ENCODE measurements around the gene PLOD3.

The PLOD3 gene

DNA sequence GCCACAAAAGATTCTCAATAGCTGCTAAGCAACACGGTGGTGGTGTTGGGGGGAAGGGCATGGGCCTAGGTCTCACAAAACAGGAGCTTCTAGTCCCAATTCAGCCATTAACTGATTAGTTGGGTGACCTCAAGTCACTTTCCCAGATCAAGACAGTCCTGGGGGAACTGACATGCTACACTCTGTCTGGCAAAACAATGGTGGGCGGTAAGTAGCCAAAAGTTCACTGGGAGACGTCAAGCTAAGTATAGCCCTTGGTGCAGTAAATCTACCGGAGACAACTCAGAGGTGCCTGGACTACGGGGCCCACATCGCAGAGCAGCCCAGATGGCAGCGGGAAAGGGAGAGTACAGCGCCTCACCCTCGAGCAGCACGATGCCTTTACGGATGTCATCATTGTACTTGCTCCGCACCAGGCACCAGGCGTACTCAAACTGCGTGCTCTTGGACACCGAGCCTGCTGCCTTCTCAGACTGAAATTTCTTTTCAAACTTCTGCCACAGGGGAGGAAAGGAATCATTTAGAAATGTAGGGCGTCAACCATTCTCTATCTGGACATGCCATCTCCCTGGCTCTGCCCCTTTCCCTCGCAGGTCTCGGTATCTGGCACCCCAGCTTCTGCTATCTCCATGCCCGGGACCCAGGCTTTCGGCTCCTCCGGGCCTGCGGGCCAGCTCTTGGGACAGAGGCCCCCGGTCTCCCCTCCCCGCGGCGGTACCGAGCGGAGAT, 26.4 kb upstream of the PLOD3 start:
- peaks cover 48% of the 10 kb centered on the region for H3K4me1 Mint-ChIP-seq
- no peaks in the 10 kb centered on the region for H3K27me3 Mint-ChIP-seq

DNA sequence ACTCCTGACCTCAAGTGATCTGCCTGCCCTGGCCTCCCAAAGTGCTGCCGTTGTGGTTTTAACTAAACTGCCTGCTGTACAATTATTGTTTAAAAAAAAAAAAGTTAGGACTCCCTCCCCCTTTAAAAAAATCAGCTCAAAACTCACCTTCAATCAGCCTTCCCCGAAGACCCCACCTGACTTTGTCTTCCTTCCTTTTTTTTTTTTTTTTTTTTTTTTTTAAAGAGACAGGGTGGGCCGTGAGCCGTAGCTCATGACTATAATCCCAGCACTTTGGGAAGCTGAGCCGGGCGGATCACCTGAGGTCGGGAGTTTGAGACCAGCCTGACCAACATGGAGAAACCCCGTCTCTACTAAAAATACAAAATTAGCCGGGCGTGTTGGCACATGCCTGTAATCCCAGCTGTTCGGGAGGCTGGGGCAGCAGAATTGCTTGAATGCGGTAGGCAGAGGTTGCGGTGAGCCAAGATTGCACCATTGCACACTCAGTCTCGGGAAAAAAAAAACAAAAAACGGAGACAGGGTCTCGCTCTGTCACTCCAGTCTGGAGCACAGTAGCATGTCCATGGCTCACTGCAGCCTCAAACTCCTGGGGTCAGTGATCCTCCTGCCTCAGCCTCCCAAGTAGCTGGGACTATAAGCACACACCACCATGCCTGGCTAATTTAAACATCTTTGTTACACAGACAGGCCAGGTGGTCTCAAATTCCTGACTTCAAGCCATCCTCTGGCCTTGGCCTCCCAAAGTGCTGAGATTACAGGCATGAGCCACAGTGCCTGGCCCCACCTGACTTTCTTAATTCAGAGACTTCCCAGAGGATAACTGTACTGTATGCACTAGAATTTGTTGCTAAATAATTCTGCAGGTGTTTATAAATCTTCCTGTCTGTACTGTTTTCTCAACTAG, 24.3 kb upstream of the PLOD3 start:
- CTCF ChIA-PET = interaction anchor here (3.5 to 4.3 kb wide), 2 partner anchors 41 to 98 kb away, joined by 20 to 21 read pairs; no protein-coding TSS in a partner anchor
- Mint-ChIP-seq H3K27ac (no peak overlapping the region), H3K36me3 (peaks cover 31% of the 10 kb centered on the region), H3K4me1 (peaks cover 39% of the 10 kb centered on the region), H3K27me3 (no peaks in the 10 kb centered on the region), H3K9me3 (no peaks in the 10 kb centered on the region), H3K4me3 (no peak overlapping the region)
- DNase-seq = no peak

More for the DNA sequence above, 26.4 kb upstream of the PLOD3 start:
- Mint-ChIP-seq H3K9me3 (no peaks in the 10 kb centered on the region), H3K4me3 (peak overlapping the region; percentile 92), H3K27ac (peak overlapping the region; percentile 97), H3K36me3 (peaks cover 39% of the 10 kb centered on the region)
- DNase-seq = peak; percentile 39
- CTCF ChIA-PET = interaction anchor here (0.6 to 4.3 kb wide), 16 partner anchors 8 to 121 kb away, joined by 3 to 33 read pairs (median 6); partner anchors contain the start of genes PLOD3 and ZNHIT1

DNA sequence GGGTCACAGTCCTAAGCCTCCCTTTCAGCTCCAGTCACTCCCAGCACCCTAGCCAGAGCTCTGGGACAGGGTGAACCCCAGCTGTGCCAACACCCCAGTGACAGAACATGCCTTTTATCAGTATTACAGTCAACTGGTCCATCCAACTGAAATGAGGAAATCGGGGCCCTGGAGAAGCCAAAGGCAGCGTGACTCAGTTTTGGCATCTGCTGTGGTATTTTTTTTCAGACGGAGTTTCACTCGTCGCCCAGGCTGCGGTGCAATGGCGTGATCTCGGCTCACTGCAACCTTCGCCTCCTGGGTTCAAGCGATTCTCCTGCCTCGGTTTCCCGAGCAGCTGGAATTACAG, 23.6 kb upstream of the PLOD3 start:
- H3K4me3 Mint-ChIP-seq = no peak overlapping the region
- H3K27me3 Mint-ChIP-seq = no peaks in the 10 kb centered on the region
- peaks cover 33% of the 10 kb centered on the region for H3K36me3 Mint-ChIP-seq
- CTCF ChIA-PET = interaction anchor here (0.5 kb wide), 1 partner anchor 40 kb away, joined by 3 read pairs; no protein-coding TSS in a partner anchor
- no peak for DNase-seq
- no peak overlapping the region for H3K27ac Mint-ChIP-seq
- H3K9me3 Mint-ChIP-seq = no peaks in the 10 kb centered on the region
- H3K4me1 Mint-ChIP-seq = peaks cover 39% of the 10 kb centered on the region

DNA sequence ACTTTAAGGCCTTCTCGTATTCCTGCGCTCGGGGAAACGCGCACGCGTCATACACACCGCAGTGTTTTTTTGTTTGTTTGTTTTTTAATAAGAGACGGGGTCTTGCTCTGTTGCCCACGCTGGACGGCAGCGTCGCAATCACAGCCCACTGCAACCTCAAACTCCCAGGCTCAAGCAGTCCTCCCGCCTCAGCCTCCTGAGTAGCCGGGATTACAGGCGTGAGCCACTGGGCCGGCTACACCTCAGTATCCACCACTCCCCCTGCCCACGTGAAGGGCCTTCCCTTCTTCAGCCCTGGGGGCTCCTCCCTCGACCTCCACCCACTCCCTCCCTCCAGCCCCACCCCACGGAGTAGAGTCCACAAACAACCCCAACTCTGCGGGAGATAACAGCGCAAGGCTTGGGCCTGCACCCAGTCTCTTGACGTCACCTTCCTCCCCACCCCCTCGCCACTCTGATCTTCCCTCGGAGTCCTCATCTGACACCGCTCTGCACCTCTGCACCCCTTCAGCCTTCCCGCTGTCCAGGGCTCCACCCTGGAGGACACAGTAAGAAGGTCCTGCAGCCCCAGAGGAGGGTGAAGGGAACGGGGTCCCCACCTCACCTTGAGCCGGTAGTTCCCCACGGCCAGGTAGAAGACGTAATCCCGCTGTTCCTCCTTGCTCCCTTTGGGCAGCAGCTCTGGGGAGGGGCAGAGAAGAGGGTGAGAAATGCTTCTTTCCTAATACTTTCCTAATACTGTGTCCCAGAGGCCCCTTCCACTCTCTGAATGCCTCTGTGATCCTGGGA, 23.0 kb upstream of the PLOD3 start:
- CTCF ChIA-PET = interaction anchor here (0.5 kb wide), 1 partner anchor 41 kb away, joined by 3 read pairs; no protein-coding TSS in a partner anchor
- no peak for DNase-seq
- Mint-ChIP-seq H3K27me3 (no peaks in the 10 kb centered on the region), H3K4me3 (no peak overlapping the region), H3K9me3 (no peaks in the 10 kb centered on the region), H3K36me3 (peaks cover 32% of the 10 kb centered on the region), H3K4me1 (peaks cover 33% of the 10 kb centered on the region), H3K27ac (no peak overlapping the region)

DNA sequence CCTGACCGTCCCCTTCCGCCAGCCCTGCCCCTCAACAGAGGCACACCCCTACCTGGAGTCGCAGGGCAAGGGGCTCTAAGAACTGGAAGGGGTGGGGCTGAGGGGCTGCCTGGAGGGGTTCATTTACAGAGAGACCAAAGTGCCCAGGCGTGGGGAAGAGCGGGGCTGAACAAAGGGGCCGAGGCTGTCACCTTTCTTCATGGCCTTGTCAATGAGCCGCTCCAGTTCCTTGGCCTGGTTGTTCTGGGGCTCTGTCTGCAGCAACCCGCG, 22.5 kb upstream of the PLOD3 start:
- Mint-ChIP-seq H3K4me3 (no peak overlapping the region), H3K27me3 (no peaks in the 10 kb centered on the region), H3K9me3 (no peaks in the 10 kb centered on the region), H3K27ac (no peak overlapping the region), H3K36me3 (peaks cover 28% of the 10 kb centered on the region), H3K4me1 (peaks cover 28% of the 10 kb centered on the region)
- CTCF ChIA-PET = no interaction called here
- no peak for DNase-seq

DNA sequence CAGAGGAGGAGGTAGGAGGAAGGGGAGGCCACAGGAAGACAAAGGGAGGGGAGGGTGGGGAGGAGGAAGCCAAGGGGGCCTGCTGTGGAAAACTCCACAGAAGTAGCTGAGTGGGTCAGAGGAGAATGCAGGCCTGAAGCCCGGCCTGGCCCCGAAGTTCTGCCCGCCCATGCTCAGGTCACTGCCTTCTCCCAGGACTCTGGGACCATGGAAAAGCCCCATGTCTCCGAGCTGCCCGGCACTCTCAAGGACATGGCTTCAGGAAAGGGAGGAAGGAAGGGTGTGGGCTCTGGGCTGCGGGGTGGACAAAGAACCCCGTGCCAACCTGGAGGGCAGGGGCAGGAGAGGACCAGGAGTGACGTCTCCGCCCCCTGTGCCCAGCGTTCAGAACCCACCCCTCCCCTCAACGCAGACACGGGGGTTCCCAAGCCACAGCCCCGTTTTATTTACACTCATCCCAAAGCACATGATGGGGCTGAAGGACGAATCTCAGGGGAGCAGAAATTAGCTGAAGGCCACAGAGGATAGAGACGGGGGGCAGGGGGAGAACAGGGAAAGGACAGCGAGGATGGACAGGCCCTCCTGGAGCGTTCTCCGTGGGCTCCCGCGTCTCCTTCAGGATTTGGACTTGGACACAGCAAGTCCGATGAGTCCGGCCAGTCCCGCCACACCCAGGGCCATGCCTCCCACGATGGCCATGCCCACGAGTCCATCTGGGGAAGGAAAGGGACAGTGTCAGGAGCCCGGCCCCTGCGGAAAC, 22.0 kb upstream of the PLOD3 start:
- Mint-ChIP-seq H3K27ac (no peak overlapping the region), H3K4me3 (no peak overlapping the region), H3K27me3 (no peaks in the 10 kb centered on the region), H3K36me3 (peaks cover 26% of the 10 kb centered on the region), H3K4me1 (peaks cover 25% of the 10 kb centered on the region), H3K9me3 (no peaks in the 10 kb centered on the region)
- no peak for DNase-seq
- CTCF ChIA-PET = no interaction called here

DNA sequence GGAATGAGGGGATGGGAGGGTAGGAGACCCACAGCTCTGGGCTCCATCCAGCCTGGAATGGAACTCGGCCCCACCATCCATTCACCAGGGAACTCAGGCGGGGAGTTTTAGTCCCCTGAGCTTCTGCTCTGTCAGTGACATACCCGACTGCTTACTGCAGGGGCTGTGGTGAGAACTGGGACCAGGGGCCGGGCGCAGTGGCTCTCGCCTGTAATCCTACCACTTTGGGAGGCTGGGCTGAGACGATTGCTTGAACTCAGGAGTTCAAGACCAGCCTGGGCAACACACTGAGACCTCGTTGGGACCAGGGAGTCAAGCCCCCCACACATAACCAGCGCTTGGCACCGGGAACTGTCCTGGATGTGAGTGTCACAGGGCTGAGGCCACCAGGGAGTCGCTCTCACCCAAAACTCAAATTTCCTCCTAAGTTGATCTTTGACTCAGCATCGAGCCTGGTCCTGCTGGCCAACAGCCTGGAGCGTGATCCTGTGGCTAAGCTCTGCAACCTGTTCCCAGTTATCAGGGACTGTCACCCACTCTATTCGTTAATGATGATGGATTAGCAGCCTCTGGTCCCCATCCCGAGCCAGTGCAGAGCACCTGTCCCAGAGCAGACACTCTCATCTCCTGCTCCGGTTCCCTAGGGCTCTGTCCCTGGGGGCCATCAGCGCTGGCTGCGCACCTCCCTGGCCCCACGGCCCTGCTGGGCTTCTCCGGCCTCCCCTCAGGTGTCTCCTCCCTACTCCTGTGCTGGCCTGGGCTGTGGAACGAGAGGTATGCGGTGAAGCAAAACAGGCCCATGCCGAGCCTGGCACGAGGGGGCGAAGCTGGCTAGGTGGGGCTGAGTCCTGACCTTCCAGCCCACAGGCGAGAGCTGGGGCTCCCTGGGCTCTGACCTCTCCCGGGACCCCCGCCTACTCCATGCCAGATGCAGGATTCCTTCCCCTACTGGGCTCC, 21.1 kb upstream of the PLOD3 start:
- H3K4me1 Mint-ChIP-seq = peaks cover 16% of the 10 kb centered on the region
- H3K4me3 Mint-ChIP-seq = no peak overlapping the region
- no peak overlapping the region for H3K27ac Mint-ChIP-seq
- CTCF ChIA-PET = interaction anchor here (1.5 kb wide), 1 partner anchor 53 kb away, joined by 7 read pairs; no protein-coding TSS in a partner anchor
- H3K27me3 Mint-ChIP-seq = no peaks in the 10 kb centered on the region
- H3K9me3 Mint-ChIP-seq = no peaks in the 10 kb centered on the region
- DNase-seq = no peak
- peaks cover 20% of the 10 kb centered on the region for H3K36me3 Mint-ChIP-seq

DNA sequence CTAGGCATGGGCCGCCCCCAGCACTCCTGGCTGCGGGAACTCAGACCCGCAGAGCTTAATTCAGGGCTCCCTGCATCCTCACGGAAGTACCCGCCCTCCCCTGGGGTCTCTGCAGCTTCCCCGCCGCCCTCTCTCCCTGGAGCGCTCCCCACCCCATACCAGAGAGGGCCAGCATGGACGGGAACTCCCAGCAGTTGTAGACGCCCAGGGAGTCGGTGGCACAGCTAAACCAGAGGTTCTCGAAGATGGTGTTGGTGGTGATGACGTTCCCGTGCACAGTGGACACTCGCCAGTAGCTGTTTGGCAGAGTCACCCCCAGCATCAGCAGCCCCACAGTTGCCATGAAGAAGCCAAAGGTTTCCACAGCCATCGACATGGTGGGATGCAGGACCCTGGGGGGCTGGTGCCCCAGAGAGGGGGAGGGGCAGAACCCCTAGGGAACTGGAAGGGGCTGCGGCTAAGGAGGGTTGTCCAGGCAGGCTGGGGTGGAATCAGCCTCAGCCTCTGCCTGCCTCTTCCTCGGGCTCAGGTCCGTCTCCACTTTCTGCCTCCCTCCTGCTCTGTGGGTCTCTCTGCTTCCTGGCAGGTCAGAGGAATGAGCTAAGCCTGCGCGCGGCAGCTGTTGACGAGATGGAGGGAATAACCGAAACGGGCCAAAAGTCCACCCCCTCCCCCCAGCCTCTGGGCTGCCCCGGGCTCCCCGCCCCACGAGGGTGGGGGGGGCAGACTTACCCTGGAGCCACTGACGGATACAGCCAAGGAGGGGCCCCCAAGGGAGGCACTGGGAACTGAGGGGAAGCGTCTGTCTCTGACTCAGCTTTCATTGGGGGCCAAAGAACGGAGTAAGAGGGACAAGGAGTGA, 20.1 kb upstream of the PLOD3 start, which contains the start of gene CLDN15:
CLDN15 (minus strand) TSS at position 597 of the 862 bp plus-strand sequence; CDS start at position 376, 221 bp downstream.
- no peak within 1 kb of the TSS for H3K27ac Mint-ChIP-seq
- H3K4me3 Mint-ChIP-seq = no peak within 1 kb of the TSS
- CTCF ChIA-PET = interaction anchor here (1.5 kb wide), 1 partner anchor 54 kb away, joined by 7 read pairs; no protein-coding TSS in a partner anchor
- no peak for DNase-seq
- H3K4me1 Mint-ChIP-seq = peaks cover 7% of the 10 kb centered on the region
- no peaks in the 10 kb centered on the region for H3K9me3 Mint-ChIP-seq
- H3K36me3 Mint-ChIP-seq = peaks cover 16% of the 10 kb centered on the region
- H3K27me3 Mint-ChIP-seq = no peaks in the 10 kb centered on the region

DNA sequence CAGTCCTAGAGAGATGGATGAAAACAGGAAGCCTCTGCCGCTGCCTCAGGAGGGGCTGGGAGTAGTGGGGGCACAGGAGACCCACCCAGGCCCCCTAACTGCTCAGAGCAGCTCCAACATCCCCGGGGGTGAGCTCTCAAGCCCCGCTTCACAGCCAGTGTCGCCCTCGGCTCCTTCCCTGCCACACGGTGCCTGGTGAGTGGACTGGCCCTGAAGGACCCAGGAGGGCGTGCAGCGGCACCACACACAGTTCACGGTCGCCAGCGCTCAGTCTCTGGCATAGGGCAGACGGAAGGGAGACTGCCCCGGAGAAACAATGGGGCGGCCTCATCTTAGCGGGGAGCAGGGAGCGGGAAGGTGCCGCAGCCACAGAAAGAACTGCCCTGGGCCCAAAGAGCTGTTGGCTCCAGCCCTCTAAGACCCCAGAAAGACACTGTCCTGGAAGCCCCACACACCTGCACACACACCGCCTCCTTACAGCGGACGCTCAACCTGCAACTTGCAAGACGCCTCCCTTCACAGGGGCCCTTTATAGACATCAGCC, 19.0 kb upstream of the PLOD3 start:
- H3K36me3 Mint-ChIP-seq = peaks cover 16% of the 10 kb centered on the region
- H3K27ac Mint-ChIP-seq = no peak overlapping the region
- H3K27me3 Mint-ChIP-seq = no peaks in the 10 kb centered on the region
- H3K4me1 Mint-ChIP-seq = peaks cover 5% of the 10 kb centered on the region
- no peak overlapping the region for H3K4me3 Mint-ChIP-seq
- H3K9me3 Mint-ChIP-seq = no peaks in the 10 kb centered on the region
- CTCF ChIA-PET = interaction anchor here (0.6 to 1.5 kb wide), 2 partner anchors 55 to 172 kb away, joined by 3 to 7 read pairs; no protein-coding TSS in a partner anchor
- DNase-seq = no peak

DNA sequence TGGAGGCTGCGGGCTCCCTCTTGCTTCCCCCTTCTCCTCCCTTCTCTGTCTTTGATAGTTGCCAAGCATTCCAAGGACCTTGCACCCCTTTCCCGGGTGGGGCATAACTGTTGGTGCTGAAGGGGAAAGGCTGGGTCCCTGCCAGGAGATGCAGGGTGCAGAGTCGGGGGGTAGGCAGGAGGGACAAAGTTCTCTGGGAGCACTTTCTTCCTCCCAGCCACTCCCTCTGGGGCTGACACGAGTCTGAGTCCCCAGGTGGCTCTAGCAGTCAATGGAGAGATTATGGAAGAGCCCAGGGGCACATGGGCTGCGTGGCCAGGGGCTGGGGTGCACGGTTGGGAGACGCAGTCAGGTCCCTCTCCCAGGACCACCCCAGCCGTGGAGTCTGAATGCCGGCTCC, 18.1 kb upstream of the PLOD3 start:
- Mint-ChIP-seq H3K27me3 (no peaks in the 10 kb centered on the region), H3K36me3 (peaks cover 15% of the 10 kb centered on the region), H3K27ac (no peak overlapping the region), H3K9me3 (no peaks in the 10 kb centered on the region), H3K4me1 (peaks cover 3% of the 10 kb centered on the region), H3K4me3 (no peak overlapping the region)
- DNase-seq = no peak
- CTCF ChIA-PET = interaction anchor here (0.6 to 3.1 kb wide), 3 partner anchors 9 to 173 kb away, joined by 3 to 16 read pairs (median 13); partner anchors contain the start of gene FIS1

DNA sequence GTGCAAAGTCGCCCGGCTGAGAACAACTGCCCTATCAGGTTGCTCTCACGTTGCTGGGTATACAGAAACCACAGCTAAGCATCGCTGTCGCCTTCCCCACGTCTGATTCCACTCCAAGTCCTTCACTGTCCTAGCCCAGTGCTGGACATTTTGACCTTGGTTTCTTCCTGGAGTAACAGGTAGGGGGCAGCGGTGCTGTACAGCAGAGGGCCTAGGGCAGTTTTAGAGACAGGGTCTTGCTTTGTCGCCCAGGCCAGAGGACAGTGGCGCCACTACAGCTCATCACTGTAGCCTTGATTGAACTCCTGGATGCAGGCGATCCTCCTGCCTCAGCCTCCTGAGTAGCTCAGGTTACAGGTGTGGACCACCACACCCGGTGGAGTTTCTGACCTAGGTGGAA, 17.7 kb upstream of the PLOD3 start:
- peaks cover 15% of the 10 kb centered on the region for H3K36me3 Mint-ChIP-seq
- H3K27me3 Mint-ChIP-seq = no peaks in the 10 kb centered on the region
- no peaks in the 10 kb centered on the region for H3K9me3 Mint-ChIP-seq
- DNase-seq = no peak
- no peak overlapping the region for H3K27ac Mint-ChIP-seq
- no peak overlapping the region for H3K4me3 Mint-ChIP-seq
- CTCF ChIA-PET = interaction anchor here (2.1 to 3.1 kb wide), 2 partner anchors 9 to 48 kb away, joined by 13 to 16 read pairs; partner anchors contain the start of gene FIS1
- peaks cover 4% of the 10 kb centered on the region for H3K4me1 Mint-ChIP-seq
